K562 (cell line): ENCODE data around the gene STPG4. TPM values are rescaled to one million over a fixed set of nuclear protein-coding genes. Genes with fewer than 3 reads are reported as not detected.

Experiments used
- ATAC-seq: fragments of 200-7000 bp; cut with Tn5 transposase; 3 replicates; pipeline ENCODE4 v1.9.1; 2020; ENCODE audit warnings: moderate library complexity
- BruUV-seq: library from RNA; stranded (reverse); fragments of 400-500 nt; replicated peaks from 2 replicates; lab custom pipeline; 2021; lab: Mats Ljungman, UMichigan
- CTCF ChIA-PET: fragments of 300-600 bp; formaldehyde crosslinking; extraction: SDS; loops from one replicate; lab custom pipeline; 2021; ENCODE audit warnings: low intra/inter-chr PET ratio; lab: Yijun Ruan, JAX
- POLR2A ChIA-PET: fragments of 300-600, 350-650 bp; sonication (Branson Sonifier 250); formaldehyde crosslinking; extraction: SDS; loops from one replicate; lab custom pipeline; 2021; ENCODE audit warnings: antibody characterized with exemption, inconsistent platforms; lab: Yijun Ruan, JAX
- DNase-seq, 4 experiments: peaks; one replicate each; pipeline versions ENCODE4 v3.0.0 to v3.0.0-alpha.2; 2011 to 2018; ENCODE audit warnings: low spot score in 3 of 4, mixed read lengths in 3 of 4; ENCODE audit errors: extremely low read depth in 1 of 4
- FAIRE-seq: peaks from 2 replicates; lab custom pipeline; 2011; peaks lifted over from hg19 to GRCh38; lab: Jason Lieb, UNC
- H2AFZ ChIP-seq: 2 replicates; pipeline ENCODE4 v1.6.0; 2011; ENCODE audit warnings: low read depth, low read length, control low read depth, inconsistent platforms
- H3K27ac ChIP-seq: fragments of 200-600 bp; 3 replicates; pipeline ENCODE4 v1.8.0; 2011; ENCODE audit warnings: low read depth, mild to moderate bottlenecking, control low read depth, inconsistent platforms, low read length, moderate library complexity, mixed read lengths; ENCODE audit errors: extremely low read depth
- H3K27me3 ChIP-seq, 2 experiments: fragments of 300-600 bp in 1 of 2; 2 replicates in 1 of 2; 3 replicates in 1 of 2; pipeline versions ENCODE4 v1.6.0 to v1.8.0; 2011; ENCODE audit warnings: inconsistent platforms in 2 of 2, low read length in 2 of 2, mild to moderate bottlenecking in 1 of 2, mixed read lengths in 1 of 2, moderate library complexity in 1 of 2; ENCODE audit not compliant: control insufficient read depth in 2 of 2, insufficient read depth in 2 of 2
- H3K36me3 ChIP-seq: fragments of 300-600 bp; 3 replicates; pipeline ENCODE4 v1.8.0; 2011; ENCODE audit warnings: mild to moderate bottlenecking, low read length, inconsistent platforms; ENCODE audit not compliant: control insufficient read depth, insufficient read depth
- H3K4me1 ChIP-seq, 2 experiments: fragments of 200-600 bp in 1 of 2; replicated peaks in 1 of 2; 2 replicates in 1 of 2; 3 replicates in 1 of 2; pipeline versions ENCODE4 v1.5.1 to v1.8.0; 2011; ENCODE audit warnings: inconsistent platforms in 2 of 2, low read length in 2 of 2, mild to moderate bottlenecking in 1 of 2, mixed read lengths in 1 of 2, moderate library complexity in 1 of 2; ENCODE audit not compliant: control insufficient read depth in 2 of 2, insufficient read depth in 2 of 2
- H3K4me2 ChIP-seq: 2 replicates; pipeline ENCODE4 v1.6.1; 2011; ENCODE audit warnings: low read length, control low read depth, inconsistent platforms, mixed read lengths; ENCODE audit not compliant: insufficient read depth
- H3K4me3 ChIP-seq: fragments of 200-600 bp; sonication (generic), shearing (Covaris generic); 2 replicates; pipeline ENCODE4 v1.5.1; 2016; ENCODE audit warnings: control low read depth, inconsistent platforms
- H3K79me2 ChIP-seq: fragments of 200-600 bp; 3 replicates; pipeline ENCODE4 v1.8.0; 2011; ENCODE audit warnings: low read length, inconsistent platforms; ENCODE audit not compliant: control insufficient read depth, insufficient read depth
- H3K9ac ChIP-seq, 2 experiments: 2 replicates each; pipeline versions ENCODE4 v1.6.0 to v1.6.1; 2011; ENCODE audit warnings: low read depth in 2 of 2, low read length in 2 of 2, control low read depth in 1 of 2, inconsistent platforms in 1 of 2, mild to moderate bottlenecking in 1 of 2, mixed read lengths in 1 of 2; ENCODE audit not compliant: insufficient read depth in 1 of 2
- H3K9me1 ChIP-seq: one replicate; pipeline ENCODE4 v1.6.0; 2011; ENCODE audit warnings: inconsistent platforms, mild to moderate bottlenecking, low read length, moderate library complexity; ENCODE audit not compliant: control insufficient read depth, insufficient read depth
- H3K9me3 ChIP-seq: replicated peaks from 2 replicates; pipeline ENCODE4 v1.5.1; 2011; ENCODE audit warnings: low read depth, low read length, inconsistent platforms; ENCODE audit not compliant: control insufficient read depth, insufficient read depth
- H4K20me1 ChIP-seq: replicated peaks from 2 replicates; pipeline ENCODE4 v1.6.1; 2011; ENCODE audit warnings: low read length, inconsistent platforms, mixed read lengths; ENCODE audit not compliant: control insufficient read depth, insufficient read depth
- CBFA2T2 ChIP-seq: fragments of 450-650 bp; conservative IDR thresholded peaks from 2 replicates; pipeline ENCODE4 v1.6.1; 2017; ENCODE audit warnings: mild to moderate bottlenecking
- ELF4 ChIP-seq: fragments of 450-650 bp; formaldehyde crosslinking; IDR thresholded peaks from 2 replicates; pipeline ENCODE4 v1.4.0; 2022; ENCODE audit warnings: missing genetic modification characterization
- FIP1L1 ChIP-seq: fragments of 200-400 bp; formaldehyde crosslinking; IDR thresholded peaks from 2 replicates; pipeline ENCODE4 v1.6.1; 2018; ENCODE audit warnings: mild to moderate bottlenecking, low read depth, low read length; ENCODE audit not compliant: poor library complexity, severe bottlenecking
- HDGF ChIP-seq: fragments of 450-650 bp; IDR thresholded peaks from 2 replicates; pipeline ENCODE4 v1.6.1; 2016
- KLF13 ChIP-seq: fragments of 450-650 bp; IDR thresholded peaks from 2 replicates; pipeline ENCODE4 v1.6.1; 2016; ENCODE audit warnings: missing genetic modification characterization, low read depth, mild to moderate bottlenecking, missing compliant biosample characterization, moderate library complexity, borderline replicate concordance
- MEIS2 ChIP-seq: fragments of 450-650 bp; IDR thresholded peaks from 2 replicates; pipeline ENCODE4 v1.6.1; 2014; ENCODE audit warnings: mild to moderate bottlenecking; ENCODE audit not compliant: partially characterized antibody
- RBM39 ChIP-seq: fragments of 200-400 bp; formaldehyde crosslinking; optimal IDR thresholded peaks from 2 replicates; pipeline ENCODE3; 2018; ENCODE audit warnings: low read depth, low read length
- RNF2 ChIP-seq: sonication (generic); IDR thresholded peaks from 2 replicates; pipeline ENCODE4 v1.6.1; 2016
- SP1 ChIP-seq: sonication (generic); formaldehyde crosslinking; IDR thresholded peaks from 2 replicates; pipeline ENCODE4 v1.8.1; 2022; ENCODE audit warnings: mild to moderate bottlenecking, missing genetic modification reagents
- ZNF124 ChIP-seq: sonication (generic); formaldehyde crosslinking; IDR thresholded peaks from 2 replicates; pipeline ENCODE4 v1.8.1; 2022; ENCODE audit warnings: missing genetic modification reagents
- ZNF165 ChIP-seq: fragments of 250-450 bp; sonication (Bioruptor Pico); IDR thresholded peaks from 2 replicates; pipeline ENCODE4 v1.4.0; 2020; ENCODE audit warnings: borderline replicate concordance
- ZNF589 ChIP-seq: fragments of 200-800 bp; sonication (Bioruptor generic); IDR thresholded peaks from 2 replicates; pipeline ENCODE4 v1.6.1; 2016; ENCODE audit warnings: low read depth, missing genetic modification characterization, missing compliant biosample characterization
- WGBS: fragments of 100-300 bp; shearing (Covaris generic); methylation state at CpG from one replicate; pipeline ENCODE4 v1.1.6; 2016; ENCODE audit warnings: low coverage, mixed read lengths; ENCODE audit not compliant: insufficient coverage; ENCODE audit errors: missing lambda C conversion rate; 5-methylcytosine and 5-hydroxymethylcytosine counted together
- in situ Hi-C: fragments of 300-500 bp; cut with MboI; formaldehyde crosslinking; loops from 4 replicates; pipeline ENCODE4 v1.15.0; 2018; ENCODE audit warnings: inconsistent platforms, mixed read lengths
- intact Hi-C: fragments of 100-400 bp; cut with micrococcal nuclease; formaldehyde crosslinking; loops from 2 replicates; pipeline ENCODE4 v1.14.2; 2022
- polyA plus RNA-seq, 8 experiments: library from polyadenylated mRNA; depleted of rRNA in 4 of 8; stranded (reverse) in 5 of 8; unstranded in 3 of 8; fragments of >200 nt; fragmentation: Nextera tagmentation in 2 of 8; fragmentation: Illumina TruSeq in 1 of 8; extraction: Ambion mirVana in 2 of 8; extraction: Trizol in 1 of 8; gene quantifications; 2 replicates each; pipeline versions ENCODE4 v1.2.1 to v1.2.3, GENCODE V29; 2011 to 2014; ENCODE audit warnings: inconsistent platforms in 1 of 8, missing spikeins in 1 of 8
- total RNA-seq, 7 experiments: library from RNA; depleted of rRNA in 6 of 7; stranded (reverse); fragments of >200 nt in 6 of 7; fragmentation: Illumina TruSeq in 2 of 7; extraction: Trizol in 2 of 7; gene quantifications; 2 replicates each; pipeline versions ENCODE4 v1.2.1 to v1.2.3, GENCODE V29; 2011 to 2021; ENCODE audit warnings: low replicate concordance in 1 of 7
- TF ChIP-seq, protein P1 (sequence below): sonication (generic); formaldehyde crosslinking; IDR thresholded peaks from 2 replicates; pipeline ENCODE4 v1.5.0; 2020; ENCODE audit warnings: missing genetic modification reagents
- TF ChIP-seq, protein P2 (sequence below): sonication (generic); formaldehyde crosslinking; IDR thresholded peaks from 2 replicates; pipeline ENCODE4 v1.8.0; 2022; ENCODE audit warnings: mild to moderate bottlenecking, missing genetic modification reagents
- TF ChIP-seq, protein P3 (sequence below): fragments of 250-450 bp; sonication (Bioruptor Pico); IDR thresholded peaks from 2 replicates; pipeline ENCODE4 v1.4.0; 2020; ENCODE audit warnings: borderline replicate concordance
- TF ChIP-seq, protein P4 (sequence below), 2 experiments: fragments of 450-650 bp in 1 of 2; sonication (generic) in 1 of 2; formaldehyde crosslinking in 1 of 2; IDR thresholded peaks in 1 of 2; conservative IDR thresholded peaks in 1 of 2; 2 replicates each; pipeline versions ENCODE4 v1.6.1 to v1.8.1; 2016 to 2023; ENCODE audit warnings: mild to moderate bottlenecking in 2 of 2, moderate library complexity in 2 of 2, inconsistent platforms in 1 of 2, missing genetic modification reagents in 1 of 2

The STPG4 gene
- total and polyA plus RNA-seq, 9 of the 15 experiments (the other 6 are each of a cell fraction or from before 2014, with no cell fraction given) = 0.10 to 0.68 (median 0.22) TPM; not detected in 6

DNA sequence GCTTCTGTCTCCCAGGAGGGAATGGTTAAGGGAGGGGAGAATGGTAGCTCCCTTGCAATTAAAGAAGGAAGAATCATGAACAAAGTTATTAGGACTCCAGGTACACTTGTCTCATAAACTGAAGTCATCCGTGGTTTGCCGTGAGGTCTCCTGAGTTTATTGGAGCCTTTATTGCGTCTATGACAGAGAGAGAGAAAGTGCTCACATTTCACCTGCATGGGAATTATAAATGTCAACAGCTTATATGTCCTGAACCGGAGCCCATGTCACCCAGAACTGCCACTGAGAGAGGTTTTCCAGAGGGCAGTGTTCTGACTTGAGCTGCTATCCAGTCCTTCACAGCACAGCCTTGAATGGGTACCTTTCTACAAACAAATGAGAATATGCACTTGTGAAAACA lies 104.3 kb downstream of the STPG4 start:
- CTCF ChIA-PET = no interaction called here
- ATAC-seq = no peak
- Histone ChIP-seq H3K27me3 (no peaks in the 10 kb centered on the region), H3K9me1 (no peaks in the 10 kb centered on the region), H4K20me1 (peaks cover 3% of the 10 kb centered on the region; the same call in 1 of the 2 replicates), H3K36me3 (peaks cover 11% of the 10 kb centered on the region; the same call in 2 of the 3 replicates), H3K4me2 (no peak overlapping the region), H3K4me3 (no peak overlapping the region), H3K9ac (no peak overlapping the region), H3K27ac (no peak overlapping the region), H2AFZ (no peak overlapping the region), H3K9me3 (no peaks in the 10 kb centered on the region), H3K79me2 (no peaks in the 10 kb centered on the region)
- DNase-seq = no peak
- FAIRE-seq = no peak
- intact Hi-C loops = no loop called here
- no TSS peak for BruUV-seq
- POLR2A ChIA-PET = no interaction called here
- 65% methylated on average over 4 of the region's 4 CpGs for WGBS
- in situ Hi-C loops = no loop called here
- TF ChIP-seq, protein P1, sequence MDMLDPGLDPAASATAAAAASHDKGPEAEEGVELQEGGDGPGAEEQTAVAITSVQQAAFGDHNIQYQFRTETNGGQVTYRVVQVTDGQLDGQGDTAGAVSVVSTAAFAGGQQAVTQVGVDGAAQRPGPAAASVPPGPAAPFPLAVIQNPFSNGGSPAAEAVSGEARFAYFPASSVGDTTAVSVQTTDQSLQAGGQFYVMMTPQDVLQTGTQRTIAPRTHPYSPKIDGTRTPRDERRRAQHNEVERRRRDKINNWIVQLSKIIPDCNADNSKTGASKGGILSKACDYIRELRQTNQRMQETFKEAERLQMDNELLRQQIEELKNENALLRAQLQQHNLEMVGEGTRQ = no peak
- TF ChIP-seq CBFA2T2 (no peak), SP1 (CRISPR knock-in tag) (no peak), RBM39 (no peak), MEIS2 (no peak), ZNF124 (CRISPR knock-in tag) (no peak), FIP1L1 (no peak), RNF2 (no peak), ELF4 (CRISPR knock-in tag) (no peak), HDGF (no peak), ZNF165 (CRISPR knock-in tag) (no peak), KLF13 (tag) (no peak), ZNF589 (CRISPR knock-in tag) (no peak)
- TF ChIP-seq, protein P2, sequence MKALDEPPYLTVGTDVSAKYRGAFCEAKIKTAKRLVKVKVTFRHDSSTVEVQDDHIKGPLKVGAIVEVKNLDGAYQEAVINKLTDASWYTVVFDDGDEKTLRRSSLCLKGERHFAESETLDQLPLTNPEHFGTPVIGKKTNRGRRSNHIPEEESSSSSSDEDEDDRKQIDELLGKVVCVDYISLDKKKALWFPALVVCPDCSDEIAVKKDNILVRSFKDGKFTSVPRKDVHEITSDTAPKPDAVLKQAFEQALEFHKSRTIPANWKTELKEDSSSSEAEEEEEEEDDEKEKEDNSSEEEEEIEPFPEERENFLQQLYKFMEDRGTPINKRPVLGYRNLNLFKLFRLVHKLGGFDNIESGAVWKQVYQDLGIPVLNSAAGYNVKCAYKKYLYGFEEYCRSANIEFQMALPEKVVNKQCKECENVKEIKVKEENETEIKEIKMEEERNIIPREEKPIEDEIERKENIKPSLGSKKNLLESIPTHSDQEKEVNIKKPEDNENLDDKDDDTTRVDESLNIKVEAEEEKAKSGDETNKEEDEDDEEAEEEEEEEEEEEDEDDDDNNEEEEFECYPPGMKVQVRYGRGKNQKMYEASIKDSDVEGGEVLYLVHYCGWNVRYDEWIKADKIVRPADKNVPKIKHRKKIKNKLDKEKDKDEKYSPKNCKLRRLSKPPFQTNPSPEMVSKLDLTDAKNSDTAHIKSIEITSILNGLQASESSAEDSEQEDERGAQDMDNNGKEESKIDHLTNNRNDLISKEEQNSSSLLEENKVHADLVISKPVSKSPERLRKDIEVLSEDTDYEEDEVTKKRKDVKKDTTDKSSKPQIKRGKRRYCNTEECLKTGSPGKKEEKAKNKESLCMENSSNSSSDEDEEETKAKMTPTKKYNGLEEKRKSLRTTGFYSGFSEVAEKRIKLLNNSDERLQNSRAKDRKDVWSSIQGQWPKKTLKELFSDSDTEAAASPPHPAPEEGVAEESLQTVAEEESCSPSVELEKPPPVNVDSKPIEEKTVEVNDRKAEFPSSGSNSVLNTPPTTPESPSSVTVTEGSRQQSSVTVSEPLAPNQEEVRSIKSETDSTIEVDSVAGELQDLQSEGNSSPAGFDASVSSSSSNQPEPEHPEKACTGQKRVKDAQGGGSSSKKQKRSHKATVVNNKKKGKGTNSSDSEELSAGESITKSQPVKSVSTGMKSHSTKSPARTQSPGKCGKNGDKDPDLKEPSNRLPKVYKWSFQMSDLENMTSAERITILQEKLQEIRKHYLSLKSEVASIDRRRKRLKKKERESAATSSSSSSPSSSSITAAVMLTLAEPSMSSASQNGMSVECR = no peak
- TF ChIP-seq, protein P3, sequence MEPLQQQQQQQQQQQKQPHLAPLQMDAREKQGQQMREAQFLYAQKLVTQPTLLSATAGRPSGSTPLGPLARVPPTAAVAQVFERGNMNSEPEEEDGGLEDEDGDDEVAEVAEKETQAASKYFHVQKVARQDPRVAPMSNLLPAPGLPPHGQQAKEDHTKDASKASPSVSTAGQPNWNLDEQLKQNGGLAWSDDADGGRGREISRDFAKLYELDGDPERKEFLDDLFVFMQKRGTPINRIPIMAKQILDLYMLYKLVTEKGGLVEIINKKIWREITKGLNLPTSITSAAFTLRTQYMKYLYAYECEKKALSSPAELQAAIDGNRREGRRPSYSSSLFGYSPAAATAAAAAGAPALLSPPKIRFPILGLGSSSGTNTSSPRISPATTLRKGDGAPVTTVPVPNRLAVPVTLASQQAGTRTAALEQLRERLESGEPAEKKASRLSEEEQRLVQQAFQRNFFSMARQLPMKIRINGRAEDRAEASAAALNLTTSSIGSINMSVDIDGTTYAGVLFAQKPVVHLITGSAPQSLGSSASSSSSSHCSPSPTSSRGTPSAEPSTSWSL (CRISPR knock-in tag) = no peak
- TF ChIP-seq, protein P4, sequence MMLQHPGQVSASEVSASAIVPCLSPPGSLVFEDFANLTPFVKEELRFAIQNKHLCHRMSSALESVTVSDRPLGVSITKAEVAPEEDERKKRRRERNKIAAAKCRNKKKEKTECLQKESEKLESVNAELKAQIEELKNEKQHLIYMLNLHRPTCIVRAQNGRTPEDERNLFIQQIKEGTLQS (IDR thresholded peaks at IDR 0.05) = no peak
- TF ChIP-seq, protein P4 (CRISPR knock-in tag; conservative IDR thresholded peaks at IDR 0.05) = no peak
- TF ChIP-seq, all 486 proteins: peak for 0
- peaks cover 0 to 10% of the 10 kb centered on the region in 2 experiments; a peak in 4 of 5 replicates for H3K4me1 ChIP-seq
